ENCODE data around the gene CAGE1. TPM values are rescaled to one million over a fixed set of nuclear protein-coding genes. Genes with fewer than 3 reads are reported as not detected.
A peak's percentile ranks its signal among the peaks of the same experiment; 100 is the strongest.

The CAGE1 gene
- total and polyA plus RNA-seq, 2 experiments from 2014 or later, result 0.09 to 0.66 TPM

DNA sequence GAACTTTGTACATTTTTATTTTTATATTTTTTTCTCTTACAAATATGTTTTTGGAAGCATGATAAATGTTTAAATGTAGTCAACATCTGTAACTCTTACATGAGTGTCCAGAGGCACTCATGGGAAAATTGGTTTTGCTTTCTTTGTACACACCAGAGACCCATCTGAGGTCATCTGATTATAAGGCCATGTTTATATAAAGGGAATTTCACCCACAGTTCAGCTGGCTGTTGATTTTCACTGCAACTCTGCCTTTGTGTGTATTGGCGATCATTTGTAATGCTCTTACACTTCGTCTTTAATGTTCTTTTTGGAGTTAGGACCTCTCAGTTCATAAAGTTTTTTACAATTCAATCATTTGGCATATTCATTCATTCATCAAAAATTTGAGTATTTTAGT lies 28.1 kb upstream of the CAGE1 start:
- Histone ChIP-seq H3K27me3 (no peaks in the 10 kb centered on the region), H3K4me3 (no peak overlapping the region), H3K9me3 (ENCODE audit: low read depth) (no peaks in the 10 kb centered on the region), H3K36me3 (peaks cover 13% of the 10 kb centered on the region), H3K27ac (peak overlapping the region; percentile 62), H3K4me1 (ENCODE audit: low read depth) (peaks cover 15% of the 10 kb centered on the region)
- TF ChIP-seq CTCF (IDR thresholded peaks at IDR 0.05; ENCODE audit: low read depth, low read length), result no peak
- no peak for DNase-seq (ENCODE audit: low read depth in 1 of 2, low spot score in 1 of 2)

DNA sequence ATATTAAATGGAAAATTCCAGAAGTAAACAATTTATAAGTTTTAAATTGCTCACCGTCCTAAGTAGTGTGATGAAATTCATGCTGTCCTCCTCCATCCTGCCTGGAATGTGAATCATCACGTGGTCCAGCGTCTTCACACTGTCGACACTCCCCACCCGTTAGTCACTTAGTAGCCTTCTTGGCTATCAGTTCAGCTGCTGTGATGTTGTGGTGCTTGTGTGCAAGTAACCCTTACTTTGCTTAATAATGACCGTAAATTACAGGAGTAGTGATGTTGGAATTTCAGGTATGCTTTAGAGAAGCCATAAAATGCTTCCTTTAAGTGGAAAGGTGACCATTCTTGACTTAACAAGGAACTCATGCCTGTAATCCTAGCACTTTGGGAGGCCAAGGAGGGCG lies 25.3 kb upstream of the CAGE1 start:
- Histone ChIP-seq H3K27ac (no peak overlapping the region), H3K4me1 (ENCODE audit: low read depth) (peaks cover 15% of the 10 kb centered on the region), H3K27me3 (no peaks in the 10 kb centered on the region), H3K9me3 (ENCODE audit: low read depth) (no peaks in the 10 kb centered on the region), H3K4me3 (no peak overlapping the region), H3K36me3 (peaks cover 28% of the 10 kb centered on the region)
- no peak for TF ChIP-seq CTCF (IDR thresholded peaks at IDR 0.05; ENCODE audit: low read depth, low read length)
- DNase-seq (ENCODE audit: low read depth in 1 of 2, low spot score in 1 of 2), result peak in 1 of 2 donors; percentile 89

- DNase-seq (ENCODE audit: low read depth in 1 of 2, low spot score in 1 of 2), result no peak
- H3K36me3 ChIP-seq, result peaks cover 28% of the 10 kb centered on the region
- H3K9me3 ChIP-seq (ENCODE audit: low read depth), result no peaks in the 10 kb centered on the region
- H3K4me1 ChIP-seq (ENCODE audit: low read depth), result peaks cover 7% of the 10 kb centered on the region
- no peak overlapping the region for H3K4me3 ChIP-seq
- no peak for TF ChIP-seq CTCF (IDR thresholded peaks at IDR 0.05; ENCODE audit: low read depth, low read length)
- no peaks in the 10 kb centered on the region for H3K27me3 ChIP-seq
- H3K27ac ChIP-seq, result no peak overlapping the region
These were observed 23.7 kb upstream of the CAGE1 start for GRCh38 chr6:7413151-7413823.

DNA sequence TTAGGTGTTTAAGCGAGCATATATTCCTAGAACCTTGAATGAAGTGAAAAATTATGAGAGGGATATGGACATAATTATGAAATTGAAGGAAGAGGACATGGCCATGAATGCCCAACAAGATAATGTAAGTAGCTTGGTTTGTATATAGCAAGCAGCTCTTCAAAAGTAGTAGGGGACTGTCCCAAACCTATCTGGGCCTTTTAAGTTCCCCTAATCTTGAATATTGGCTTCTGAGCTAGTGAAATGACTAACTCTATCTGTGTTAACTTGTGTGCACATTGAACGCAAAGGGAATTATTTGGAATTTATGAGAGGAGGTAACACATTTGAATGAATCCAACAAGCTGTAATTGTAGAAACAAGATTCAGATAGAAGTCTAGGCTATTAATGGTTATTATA lies 21.8 kb upstream of the CAGE1 start:
- no peaks in the 10 kb centered on the region for H3K9me3 ChIP-seq (ENCODE audit: low read depth)
- TF ChIP-seq CTCF (IDR thresholded peaks at IDR 0.05; ENCODE audit: low read depth, low read length), result no peak
- no peak for DNase-seq (ENCODE audit: low read depth in 1 of 2, low spot score in 1 of 2)
- H3K27ac ChIP-seq, result no peak overlapping the region
- H3K36me3 ChIP-seq, result peaks cover 38% of the 10 kb centered on the region
- H3K4me1 ChIP-seq (ENCODE audit: low read depth), result no peaks in the 10 kb centered on the region
- H3K27me3 ChIP-seq, result no peaks in the 10 kb centered on the region
- H3K4me3 ChIP-seq, result no peak overlapping the region

DNA sequence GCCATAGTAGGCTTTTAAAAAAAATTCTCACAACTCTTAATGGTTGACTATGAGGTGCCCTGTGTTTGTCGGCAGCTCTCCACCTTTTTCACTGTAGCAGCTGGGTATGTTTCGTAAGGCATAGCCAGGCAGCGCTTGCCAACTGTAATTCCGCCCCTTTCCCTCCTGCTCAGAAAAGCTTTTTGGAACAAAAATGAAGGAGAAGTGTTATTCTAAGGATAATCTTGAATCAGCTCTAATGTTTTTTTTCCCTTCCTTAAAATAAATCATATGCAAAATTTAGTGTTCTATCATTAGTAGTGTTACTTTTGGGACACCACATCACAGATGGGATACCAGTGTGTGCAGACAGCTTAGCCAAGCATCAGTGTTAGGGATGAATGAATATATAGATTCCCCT lies 21.3 kb upstream of the CAGE1 start:
- no peaks in the 10 kb centered on the region for H3K4me1 ChIP-seq (ENCODE audit: low read depth)
- TF ChIP-seq CTCF (IDR thresholded peaks at IDR 0.05; ENCODE audit: low read depth, low read length), result no peak
- DNase-seq (ENCODE audit: low read depth in 1 of 2, low spot score in 1 of 2), result no peak
- H3K36me3 ChIP-seq, result peaks cover 36% of the 10 kb centered on the region
- no peak overlapping the region for H3K27ac ChIP-seq
- H3K27me3 ChIP-seq, result no peaks in the 10 kb centered on the region
- no peaks in the 10 kb centered on the region for H3K9me3 ChIP-seq (ENCODE audit: low read depth)
- no peak overlapping the region for H3K4me3 ChIP-seq
